ENCODE measurements around the gene PITPNC1. TPM values are rescaled to one million over a fixed set of nuclear protein-coding genes. Genes with fewer than 3 reads are reported as not detected.

Gene PITPNC1
- total and polyA plus RNA-seq, 2 of the 13 experiments (the other 11 are each of a cell fraction or from before 2014, with no cell fraction given) = 4.1 to 5.7 TPM

DNA sequence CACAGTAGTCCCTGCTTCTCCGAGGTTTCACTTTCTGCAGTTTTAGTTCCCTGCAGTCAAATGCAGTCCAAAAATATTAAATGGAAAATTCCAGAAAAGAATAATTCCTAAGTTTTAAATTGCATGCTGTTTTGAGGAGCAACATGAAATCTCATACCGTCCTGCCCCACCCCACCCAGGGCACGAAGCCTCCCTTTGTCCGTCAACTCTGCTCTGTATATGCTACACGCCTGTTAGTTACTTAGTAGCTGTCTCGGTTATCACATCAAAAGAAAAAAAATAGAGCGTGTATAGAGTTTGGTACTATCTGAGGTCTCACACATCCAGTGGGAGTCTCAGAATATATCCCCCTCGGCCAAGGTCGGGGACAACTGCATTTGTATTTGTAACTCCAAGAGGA, 211.2 kb downstream of the PITPNC1 start:
- WGBS (ENCODE audit: low lambda C conversion rate) = 81% methylated on average over 9 of the region's 9 CpGs
- Histone ChIP-seq H3K36me3 (replicated peaks in 1 of 2; ENCODE audit: control insufficient read depth in 1 of 2, insufficient read depth in 2 of 2, low read length in 2 of 2) (no peaks in the 10 kb centered on the region), H2AFZ (ENCODE audit: low read length) (no peak overlapping the region), H3K79me2 (ENCODE audit: insufficient read depth, low read length) (no peaks in the 10 kb centered on the region), H3K4me2 (ENCODE audit: low read depth, low read length) (no peak overlapping the region), H3K4me1 (ENCODE audit: insufficient read depth, low read length) (no peaks in the 10 kb centered on the region), H3K9me3 (ENCODE audit: low read length) (no peaks in the 10 kb centered on the region), H4K20me1 (ENCODE audit: insufficient read depth, low read length) (no peaks in the 10 kb centered on the region), H3K27ac (ENCODE audit: extremely low read length, insufficient read depth, low read length) (no peak overlapping the region), H3K27me3 (ENCODE audit: control insufficient read depth in 1 of 2, insufficient read depth in 2 of 2, low read length in 2 of 2) (no peaks in the 10 kb centered on the region), H3K9ac (ENCODE audit: insufficient read depth, low read depth, low read length) (no peak overlapping the region), H3K4me3 (replicated peaks in 1 of 3; ENCODE audit: insufficient read depth in 1 of 3, low read depth in 2 of 3, low read length in 3 of 3) (no peak overlapping the region)
- BruUV-seq (replicated peaks) = no TSS peak
- ATAC-seq (no peak), DNase-seq (ENCODE audit: low spot score) (no peak), FAIRE-seq (no peak)
- in situ Hi-C loops (cut with HindIII; ENCODE audit: extremely low pct_ligation_motif_present, low pct_unique_long_range_greater_than_20kb) = no loop called here
- no peak for TF ChIP-seq HES4 (CRISPR knock-in tag; IDR thresholded peaks at IDR 0.05; ENCODE audit: borderline replicate concordance)
- ChIA-PET CTCF (ENCODE audit: low intra/inter-chr PET ratio, low total read pairs) (no interaction called here), POLR2A (no interaction called here)
- intact Hi-C loops (cut with micrococcal nuclease; ENCODE audit: unreplicated experiment) = no loop called here

DNA sequence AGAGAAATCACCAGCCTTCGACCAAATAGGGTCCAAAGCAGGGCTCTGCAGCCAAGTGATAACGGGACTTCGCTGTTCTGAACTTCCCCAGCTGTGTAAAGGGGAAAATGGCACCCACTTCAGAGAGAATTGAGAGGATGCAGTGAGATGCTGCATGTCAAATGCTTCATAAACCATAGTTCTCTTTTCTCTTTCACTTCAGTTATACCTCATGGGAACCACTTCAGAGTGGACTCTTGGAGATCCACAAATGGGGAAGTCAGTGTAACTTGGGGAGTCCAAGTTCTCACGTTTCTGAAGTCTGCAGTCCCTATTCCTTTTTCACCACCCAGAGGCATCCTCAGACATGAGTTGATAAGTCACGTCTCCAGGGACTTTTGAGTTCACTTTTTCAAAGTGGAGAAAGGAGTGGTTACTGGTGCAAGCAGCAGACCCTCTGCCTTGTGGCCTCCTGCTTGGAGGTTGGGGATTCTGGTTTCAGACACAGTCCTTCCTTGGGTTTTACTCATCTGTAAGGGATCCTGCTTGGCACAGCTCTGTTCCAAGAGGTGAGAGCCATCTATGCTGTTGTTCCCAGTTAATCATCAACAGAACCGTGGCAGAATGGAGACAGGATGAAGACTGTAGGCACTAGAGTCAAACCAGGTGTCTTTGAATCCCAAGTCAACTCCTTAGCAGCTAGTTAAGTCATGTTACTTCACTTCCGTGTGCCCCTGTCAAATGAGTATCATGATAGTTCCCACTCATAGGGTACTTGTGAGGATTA, 217.2 kb downstream of the PITPNC1 start:
- ChIA-PET CTCF (ENCODE audit: low intra/inter-chr PET ratio, low total read pairs) (no interaction called here), POLR2A (interaction anchor here (0.5 kb wide), 1 partner anchor 72 kb away, joined by 4 read pairs; no protein-coding TSS in a partner anchor)
- peak; percentile 35 for DNase-seq (ENCODE audit: low spot score)
- Histone ChIP-seq H3K4me3 (replicated peaks in 1 of 3; ENCODE audit: insufficient read depth in 1 of 3, low read depth in 2 of 3, low read length in 3 of 3) (no peak overlapping the region), H3K4me2 (ENCODE audit: low read depth, low read length) (peak overlapping the region; percentile 19; the same call in 1 of the 2 replicates), H3K79me2 (ENCODE audit: insufficient read depth, low read length) (no peaks in the 10 kb centered on the region), H3K36me3 (replicated peaks in 1 of 2; ENCODE audit: control insufficient read depth in 1 of 2, insufficient read depth in 2 of 2, low read length in 2 of 2) (no peaks in the 10 kb centered on the region), H3K4me1 (ENCODE audit: insufficient read depth, low read length) (peaks cover 15% of the 10 kb centered on the region), H3K9ac (ENCODE audit: insufficient read depth, low read depth, low read length) (no peak overlapping the region), H3K27me3 (ENCODE audit: control insufficient read depth in 1 of 2, insufficient read depth in 2 of 2, low read length in 2 of 2) (no peaks in the 10 kb centered on the region), H2AFZ (ENCODE audit: low read length) (no peak overlapping the region), H3K27ac (ENCODE audit: extremely low read length, insufficient read depth, low read length) (no peak overlapping the region), H4K20me1 (ENCODE audit: insufficient read depth, low read length) (no peaks in the 10 kb centered on the region), H3K9me3 (ENCODE audit: low read length) (no peaks in the 10 kb centered on the region)
- in situ Hi-C loops (cut with HindIII; ENCODE audit: extremely low pct_ligation_motif_present, low pct_unique_long_range_greater_than_20kb) = no loop called here
- intact Hi-C loops (cut with micrococcal nuclease; ENCODE audit: unreplicated experiment) = no loop called here
- ATAC-seq = peak; percentile 95
- 23% methylated on average over 7 of the region's 7 CpGs for WGBS (ENCODE audit: low lambda C conversion rate)
- TF ChIP-seq, protein P1, sequence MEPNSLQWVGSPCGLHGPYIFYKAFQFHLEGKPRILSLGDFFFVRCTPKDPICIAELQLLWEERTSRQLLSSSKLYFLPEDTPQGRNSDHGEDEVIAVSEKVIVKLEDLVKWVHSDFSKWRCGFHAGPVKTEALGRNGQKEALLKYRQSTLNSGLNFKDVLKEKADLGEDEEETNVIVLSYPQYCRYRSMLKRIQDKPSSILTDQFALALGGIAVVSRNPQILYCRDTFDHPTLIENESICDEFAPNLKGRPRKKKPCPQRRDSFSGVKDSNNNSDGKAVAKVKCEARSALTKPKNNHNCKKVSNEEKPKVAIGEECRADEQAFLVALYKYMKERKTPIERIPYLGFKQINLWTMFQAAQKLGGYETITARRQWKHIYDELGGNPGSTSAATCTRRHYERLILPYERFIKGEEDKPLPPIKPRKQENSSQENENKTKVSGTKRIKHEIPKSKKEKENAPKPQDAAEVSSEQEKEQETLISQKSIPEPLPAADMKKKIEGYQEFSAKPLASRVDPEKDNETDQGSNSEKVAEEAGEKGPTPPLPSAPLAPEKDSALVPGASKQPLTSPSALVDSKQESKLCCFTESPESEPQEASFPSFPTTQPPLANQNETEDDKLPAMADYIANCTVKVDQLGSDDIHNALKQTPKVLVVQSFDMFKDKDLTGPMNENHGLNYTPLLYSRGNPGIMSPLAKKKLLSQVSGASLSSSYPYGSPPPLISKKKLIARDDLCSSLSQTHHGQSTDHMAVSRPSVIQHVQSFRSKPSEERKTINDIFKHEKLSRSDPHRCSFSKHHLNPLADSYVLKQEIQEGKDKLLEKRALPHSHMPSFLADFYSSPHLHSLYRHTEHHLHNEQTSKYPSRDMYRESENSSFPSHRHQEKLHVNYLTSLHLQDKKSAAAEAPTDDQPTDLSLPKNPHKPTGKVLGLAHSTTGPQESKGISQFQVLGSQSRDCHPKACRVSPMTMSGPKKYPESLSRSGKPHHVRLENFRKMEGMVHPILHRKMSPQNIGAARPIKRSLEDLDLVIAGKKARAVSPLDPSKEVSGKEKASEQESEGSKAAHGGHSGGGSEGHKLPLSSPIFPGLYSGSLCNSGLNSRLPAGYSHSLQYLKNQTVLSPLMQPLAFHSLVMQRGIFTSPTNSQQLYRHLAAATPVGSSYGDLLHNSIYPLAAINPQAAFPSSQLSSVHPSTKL (CRISPR knock-in tag; IDR thresholded peaks at IDR 0.05) = 0 out of 2 replicates have a peak, but pooled peaks have one; percentile 20
- TF ChIP-seq, protein P2, sequence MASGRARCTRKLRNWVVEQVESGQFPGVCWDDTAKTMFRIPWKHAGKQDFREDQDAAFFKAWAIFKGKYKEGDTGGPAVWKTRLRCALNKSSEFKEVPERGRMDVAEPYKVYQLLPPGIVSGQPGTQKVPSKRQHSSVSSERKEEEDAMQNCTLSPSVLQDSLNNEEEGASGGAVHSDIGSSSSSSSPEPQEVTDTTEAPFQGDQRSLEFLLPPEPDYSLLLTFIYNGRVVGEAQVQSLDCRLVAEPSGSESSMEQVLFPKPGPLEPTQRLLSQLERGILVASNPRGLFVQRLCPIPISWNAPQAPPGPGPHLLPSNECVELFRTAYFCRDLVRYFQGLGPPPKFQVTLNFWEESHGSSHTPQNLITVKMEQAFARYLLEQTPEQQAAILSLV (CRISPR knock-in tag; IDR thresholded peaks at IDR 0.05; ENCODE audit: borderline replicate concordance) = no peak
- TF ChIP-seq, protein P3, sequence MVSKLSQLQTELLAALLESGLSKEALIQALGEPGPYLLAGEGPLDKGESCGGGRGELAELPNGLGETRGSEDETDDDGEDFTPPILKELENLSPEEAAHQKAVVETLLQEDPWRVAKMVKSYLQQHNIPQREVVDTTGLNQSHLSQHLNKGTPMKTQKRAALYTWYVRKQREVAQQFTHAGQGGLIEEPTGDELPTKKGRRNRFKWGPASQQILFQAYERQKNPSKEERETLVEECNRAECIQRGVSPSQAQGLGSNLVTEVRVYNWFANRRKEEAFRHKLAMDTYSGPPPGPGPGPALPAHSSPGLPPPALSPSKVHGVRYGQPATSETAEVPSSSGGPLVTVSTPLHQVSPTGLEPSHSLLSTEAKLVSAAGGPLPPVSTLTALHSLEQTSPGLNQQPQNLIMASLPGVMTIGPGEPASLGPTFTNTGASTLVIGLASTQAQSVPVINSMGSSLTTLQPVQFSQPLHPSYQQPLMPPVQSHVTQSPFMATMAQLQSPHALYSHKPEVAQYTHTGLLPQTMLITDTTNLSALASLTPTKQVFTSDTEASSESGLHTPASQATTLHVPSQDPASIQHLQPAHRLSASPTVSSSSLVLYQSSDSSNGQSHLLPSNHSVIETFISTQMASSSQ (IDR thresholded peaks at IDR 0.05; ENCODE audit: low read depth) = peak; percentile 76
- TF ChIP-seq, protein P3 (CRISPR knock-in tag; IDR thresholded peaks at IDR 0.05; ENCODE audit: borderline replicate concordance) = no peak
- TF ChIP-seq ZKSCAN5 (CRISPR knock-in tag; IDR thresholded peaks at IDR 0.05) (peak; percentile 63; the same call in 1 of the 2 replicates), TGIF2 (CRISPR knock-in tag; IDR thresholded peaks at IDR 0.05) (no peak)
- BruUV-seq (replicated peaks) = no TSS peak
- peak; percentile 61 for FAIRE-seq
